SU-DHL-6 (cell line): Measurements from ENCODE around the gene NACAD.
A peak's percentile ranks its signal among the peaks of the same experiment; 100 is the strongest.

Experiments used
- H2AFZ ChIP-seq: fragments of 200-600 bp; sonication (generic); 2 replicates; pipeline ENCODE4 v1.6.1; 2014; ENCODE audit warnings: low read depth, mild to moderate bottlenecking, moderate library complexity, mixed read lengths, antibody characterized with exemption, low read length; ENCODE audit not compliant: severe bottlenecking
- H3F3A ChIP-seq: fragments of 200-600 bp; shearing (Covaris generic); 2 replicates; pipeline ENCODE4 v1.6.0; 2016; ENCODE audit warnings: antibody characterized with exemption, mild to moderate bottlenecking; ENCODE audit not compliant: insufficient read depth
- H3K27ac ChIP-seq: fragments of 200-600 bp; sonication (generic); 2 replicates; pipeline ENCODE4 v1.5.1; 2016; ENCODE audit warnings: low read depth, mild to moderate bottlenecking, low read length, moderate library complexity, mixed read lengths
- H3K27me3 ChIP-seq: fragments of 200-600 bp; sonication (generic), shearing (Covaris generic); 2 replicates; pipeline ENCODE4 v1.6.0; 2014; ENCODE audit warnings: mild to moderate bottlenecking, low read length
- H3K36me3 ChIP-seq: fragments of 200-600 bp; sonication (generic); 2 replicates; pipeline ENCODE4 v1.6.1; 2014; ENCODE audit warnings: mild to moderate bottlenecking, low read length, mixed read lengths
- H3K4me2 ChIP-seq: fragments of 300-600, 200-600 bp; shearing (Covaris generic), sonication (generic); 2 replicates; pipeline ENCODE4 v1.6.0; 2014; ENCODE audit warnings: low read length, low read depth, mild to moderate bottlenecking; ENCODE audit not compliant: poor library complexity, severe bottlenecking
- H3K4me3 ChIP-seq: fragments of 200-600 bp; sonication (generic); 2 replicates; pipeline ENCODE4 v1.5.1; 2014; ENCODE audit warnings: antibody characterized with exemption, low read length, mild to moderate bottlenecking, mixed read lengths; ENCODE audit not compliant: insufficient read depth, poor library complexity, severe bottlenecking
- H3K79me2 ChIP-seq: fragments of 200-600 bp; sonication (generic); 2 replicates; pipeline ENCODE4 v1.6.1; 2014; ENCODE audit warnings: mild to moderate bottlenecking, low read length, moderate library complexity; ENCODE audit not compliant: insufficient read depth
- H3K9ac ChIP-seq: fragments of 200-600 bp; sonication (generic); 2 replicates; pipeline ENCODE4 v1.7.0; 2014; ENCODE audit warnings: mild to moderate bottlenecking, low read length
- H3K9me2 ChIP-seq: fragments of 200-600 bp; sonication (generic); replicated peaks from 2 replicates; pipeline ENCODE4 v1.6.1; 2014; ENCODE audit warnings: low read length; ENCODE audit not compliant: insufficient read depth
- H3K9me3 ChIP-seq: fragments of 200-600 bp; sonication (generic); 2 replicates; pipeline ENCODE4 v1.6.1; 2014; ENCODE audit warnings: low read length, mixed read lengths; ENCODE audit not compliant: insufficient read depth
- H4K20me1 ChIP-seq: fragments of 200-600 bp; sonication (generic); 2 replicates; pipeline ENCODE4 v1.6.1; 2014; ENCODE audit warnings: low read depth, mild to moderate bottlenecking, antibody characterized with exemption, low read length, moderate library complexity, mixed read lengths
- CTCF ChIP-seq: fragments of 200-600 bp; sonication (generic); IDR thresholded peaks from one replicate; pipeline ENCODE4 v1.5.1; 2017; ENCODE audit warnings: antibody characterized with exemption, mild to moderate bottlenecking, low read length, moderate library complexity; ENCODE audit not compliant: insufficient read depth, poor library complexity, severe bottlenecking
- EZH2phosphoT487 ChIP-seq: fragments of 200-600 bp; sonication (generic), shearing (Covaris generic); conservative IDR thresholded peaks from 2 replicates; pipeline ENCODE4 v1.6.1; 2018; ENCODE audit warnings: mild to moderate bottlenecking, antibody characterized with exemption, low read length, moderate library complexity, mixed read lengths

Gene NACAD

DNA sequence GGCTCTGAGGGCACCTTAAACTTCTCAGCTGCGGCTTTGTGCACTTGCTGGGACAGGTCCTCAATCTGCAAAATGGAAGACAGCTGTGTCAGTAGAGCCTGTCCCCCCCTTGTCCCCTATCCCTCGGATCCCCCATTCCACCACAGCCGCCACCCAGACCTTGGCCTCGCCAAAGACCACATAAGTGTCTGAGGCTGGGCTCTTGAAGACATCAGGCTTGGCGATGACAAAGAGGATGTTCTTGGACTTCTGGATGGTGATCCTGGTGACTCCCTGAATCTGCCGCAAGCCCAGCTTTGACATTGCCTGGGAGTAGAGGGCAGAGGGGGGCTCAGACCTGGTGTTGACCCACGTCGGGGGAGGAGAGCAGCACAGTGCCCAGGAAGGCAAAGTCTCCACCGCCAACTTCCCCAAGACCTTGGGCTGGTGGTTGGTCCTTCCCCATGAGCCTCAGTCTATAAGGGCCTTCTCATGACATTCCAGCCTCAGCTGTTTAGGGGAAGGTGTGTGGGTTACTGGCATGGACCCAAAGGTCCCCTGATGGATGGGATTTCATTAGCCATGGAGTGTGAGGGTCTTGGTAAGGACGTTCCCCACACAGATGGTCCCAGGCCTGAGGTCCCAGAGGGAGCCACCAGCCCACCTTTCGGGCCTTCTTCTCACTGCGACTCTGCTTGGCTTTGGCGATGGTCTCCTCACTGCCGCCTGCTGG lies 7.7 kb downstream of the NACAD start:
- H3K27ac ChIP-seq = no peak overlapping the region
- H3K4me3 ChIP-seq = no peak overlapping the region
- no peaks in the 10 kb centered on the region for H3K27me3 ChIP-seq
- H3K4me2 ChIP-seq = no peak overlapping the region
- H3K9me3 ChIP-seq = no peaks in the 10 kb centered on the region
- no peaks in the 10 kb centered on the region for H4K20me1 ChIP-seq
- H3K9me2 ChIP-seq = no peaks in the 10 kb centered on the region
- H2AFZ ChIP-seq = no peak overlapping the region
- no peaks in the 10 kb centered on the region for H3K36me3 ChIP-seq
- no peaks in the 10 kb centered on the region for H3K79me2 ChIP-seq
- TF ChIP-seq EZH2phosphoT487 (no peak), CTCF (no peak)
- H3F3A ChIP-seq = no peaks in the 10 kb centered on the region
- no peak overlapping the region for H3K9ac ChIP-seq

GRCh38 chr7:45080265-45080957 lies 8.4 kb downstream of the NACAD start:
- Histone ChIP-seq H2AFZ (no peak overlapping the region), H3K9me2 (no peaks in the 10 kb centered on the region), H3K27me3 (no peaks in the 10 kb centered on the region), H3K27ac (no peak overlapping the region), H3K79me2 (no peaks in the 10 kb centered on the region), H3K9ac (no peak overlapping the region), H3K36me3 (no peaks in the 10 kb centered on the region), H4K20me1 (no peaks in the 10 kb centered on the region), H3K9me3 (no peaks in the 10 kb centered on the region), H3F3A (no peaks in the 10 kb centered on the region), H3K4me3 (no peak overlapping the region), H3K4me2 (no peak overlapping the region)
- TF ChIP-seq EZH2phosphoT487 (no peak), CTCF (no peak)

DNA sequence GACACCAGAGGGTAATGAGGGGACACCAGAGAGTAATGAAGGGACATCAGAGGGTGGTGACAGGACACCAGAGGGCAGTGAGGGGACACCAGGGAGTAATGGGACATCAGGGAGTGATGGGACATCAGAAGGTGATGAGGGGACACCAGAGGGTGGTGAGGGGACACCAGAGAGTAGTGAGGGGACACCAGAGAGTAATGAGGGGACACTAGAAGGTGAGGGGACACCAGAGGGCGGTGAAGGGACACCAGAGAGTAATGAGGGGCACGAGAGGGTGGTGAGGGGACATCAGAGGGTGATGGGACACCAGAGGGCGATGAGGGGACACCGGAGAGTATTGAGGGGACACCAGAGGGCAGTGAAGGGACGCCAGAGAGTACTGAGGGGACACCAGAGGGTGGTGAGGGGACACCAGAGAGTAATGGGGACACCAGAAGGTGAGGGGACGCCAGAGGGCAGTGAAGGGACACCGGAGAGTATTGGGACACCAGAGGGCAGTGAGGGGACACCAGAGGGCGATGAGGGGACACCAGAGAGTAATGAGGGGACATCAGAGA lies 10.6 kb downstream of the NACAD start:
- Histone ChIP-seq H3K36me3 (no peaks in the 10 kb centered on the region), H4K20me1 (no peaks in the 10 kb centered on the region), H2AFZ (no peak overlapping the region)

More for the DNA sequence above, 10.6 kb downstream of the NACAD start:
- Histone ChIP-seq H3K27me3 (no peaks in the 10 kb centered on the region), H3K9me2 (no peaks in the 10 kb centered on the region), H3K79me2 (no peaks in the 10 kb centered on the region), H3K4me2 (no peak overlapping the region), H3K4me3 (no peak overlapping the region), H3K9me3 (no peaks in the 10 kb centered on the region), H3K9ac (no peak overlapping the region), H3K27ac (no peak overlapping the region), H3F3A (no peaks in the 10 kb centered on the region)
- TF ChIP-seq EZH2phosphoT487 (no peak), CTCF (peak; percentile 8)
